ENCODE measurements around the gene AXL. TPM values are rescaled to one million over a fixed set of nuclear protein-coding genes. Genes with fewer than 3 reads are reported as not detected.

Gene AXL
- total RNA-seq, 2 donors from 2014 or later = 26.1 to 168 TPM

DNA sequence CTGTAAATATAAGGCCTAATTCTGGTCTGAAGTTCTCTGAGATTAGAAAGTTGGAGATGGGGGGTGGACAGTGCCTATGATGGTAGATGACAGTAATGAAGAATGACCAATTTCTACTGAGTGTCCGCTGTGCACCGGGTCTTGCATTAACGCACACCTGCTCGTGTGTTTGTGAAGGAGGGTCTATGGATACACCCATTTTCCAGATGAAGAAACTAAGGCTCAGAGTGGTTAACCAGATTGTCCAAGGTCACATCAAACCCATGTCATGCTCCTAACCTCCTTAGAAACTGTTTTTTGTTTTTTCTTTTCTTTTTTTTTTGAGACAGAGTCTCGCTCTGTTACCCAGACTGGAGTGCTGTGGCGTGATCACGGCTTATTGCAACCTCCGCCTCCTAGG is 13.7 kb downstream of the AXL start:
- Histone ChIP-seq H3K9me3 (no peaks in the 10 kb centered on the region), H3K36me3 (no peaks in the 10 kb centered on the region), H3K27me3 (replicated peaks; ENCODE audit: insufficient read depth) (no peaks in the 10 kb centered on the region), H3K4me3 (no peak overlapping the region), H3K27ac (no peak overlapping the region), H3K4me1 (replicated peaks) (no peaks in the 10 kb centered on the region)
- intact Hi-C loops (cut with DNase I) = no loop called here
- TF ChIP-seq, protein P1, sequence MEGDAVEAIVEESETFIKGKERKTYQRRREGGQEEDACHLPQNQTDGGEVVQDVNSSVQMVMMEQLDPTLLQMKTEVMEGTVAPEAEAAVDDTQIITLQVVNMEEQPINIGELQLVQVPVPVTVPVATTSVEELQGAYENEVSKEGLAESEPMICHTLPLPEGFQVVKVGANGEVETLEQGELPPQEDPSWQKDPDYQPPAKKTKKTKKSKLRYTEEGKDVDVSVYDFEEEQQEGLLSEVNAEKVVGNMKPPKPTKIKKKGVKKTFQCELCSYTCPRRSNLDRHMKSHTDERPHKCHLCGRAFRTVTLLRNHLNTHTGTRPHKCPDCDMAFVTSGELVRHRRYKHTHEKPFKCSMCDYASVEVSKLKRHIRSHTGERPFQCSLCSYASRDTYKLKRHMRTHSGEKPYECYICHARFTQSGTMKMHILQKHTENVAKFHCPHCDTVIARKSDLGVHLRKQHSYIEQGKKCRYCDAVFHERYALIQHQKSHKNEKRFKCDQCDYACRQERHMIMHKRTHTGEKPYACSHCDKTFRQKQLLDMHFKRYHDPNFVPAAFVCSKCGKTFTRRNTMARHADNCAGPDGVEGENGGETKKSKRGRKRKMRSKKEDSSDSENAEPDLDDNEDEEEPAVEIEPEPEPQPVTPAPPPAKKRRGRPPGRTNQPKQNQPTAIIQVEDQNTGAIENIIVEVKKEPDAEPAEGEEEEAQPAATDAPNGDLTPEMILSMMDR (IDR thresholded peaks at IDR 0.05) = no peak
- TF ChIP-seq POLR2A (IDR thresholded peaks at IDR 0.05) (no peak), POLR2AphosphoS5 (IDR thresholded peaks at IDR 0.05) (no peak)
- no peak for DNase-seq (ENCODE audit: low spot score)
- WGBS = 95% methylated on average over 8 of the region's 8 CpGs

DNA sequence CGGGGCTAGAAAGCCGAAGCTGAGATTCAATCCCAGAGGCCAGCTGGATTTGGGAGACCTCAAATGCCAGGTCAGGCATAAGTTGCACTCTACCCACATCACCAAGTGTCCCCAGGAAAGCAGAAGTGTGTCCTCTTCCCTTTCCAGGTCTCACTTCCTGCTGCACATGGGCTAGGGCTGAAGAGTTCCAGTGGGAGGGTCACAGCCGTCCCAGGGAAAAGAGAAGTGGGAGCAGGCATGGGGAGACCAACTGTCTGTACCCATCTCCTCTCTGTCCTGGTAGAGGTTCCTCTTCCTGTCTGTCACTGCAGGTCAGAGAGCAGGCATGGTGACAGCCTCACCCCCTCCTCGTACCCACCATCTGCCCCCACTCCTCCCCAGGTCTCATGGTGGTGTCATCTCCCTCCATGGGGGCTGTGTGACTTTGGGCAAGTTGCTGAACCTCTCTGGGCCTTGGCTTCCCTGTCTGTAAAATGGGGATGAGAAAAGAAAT is 14.8 kb downstream of the AXL start:
- no peaks in the 10 kb centered on the region for H3K27me3 ChIP-seq (replicated peaks; ENCODE audit: insufficient read depth)
- TF ChIP-seq POLR2AphosphoS5 (IDR thresholded peaks at IDR 0.05) = no peak
- TF ChIP-seq, protein P1 (IDR thresholded peaks at IDR 0.05) = no peak
- TF ChIP-seq POLR2A (IDR thresholded peaks at IDR 0.05) = no peak
- no peak for DNase-seq (ENCODE audit: low spot score)
- H3K4me1 ChIP-seq (replicated peaks) = no peaks in the 10 kb centered on the region
- H3K4me3 ChIP-seq = no peak overlapping the region
- intact Hi-C loops (cut with DNase I) = no loop called here
- H3K27ac ChIP-seq = no peak overlapping the region
- no peaks in the 10 kb centered on the region for H3K9me3 ChIP-seq
- 86% methylated on average over 4 of the region's 4 CpGs for whole genome bisulfite sequencing
- no peaks in the 10 kb centered on the region for H3K36me3 ChIP-seq

DNA sequence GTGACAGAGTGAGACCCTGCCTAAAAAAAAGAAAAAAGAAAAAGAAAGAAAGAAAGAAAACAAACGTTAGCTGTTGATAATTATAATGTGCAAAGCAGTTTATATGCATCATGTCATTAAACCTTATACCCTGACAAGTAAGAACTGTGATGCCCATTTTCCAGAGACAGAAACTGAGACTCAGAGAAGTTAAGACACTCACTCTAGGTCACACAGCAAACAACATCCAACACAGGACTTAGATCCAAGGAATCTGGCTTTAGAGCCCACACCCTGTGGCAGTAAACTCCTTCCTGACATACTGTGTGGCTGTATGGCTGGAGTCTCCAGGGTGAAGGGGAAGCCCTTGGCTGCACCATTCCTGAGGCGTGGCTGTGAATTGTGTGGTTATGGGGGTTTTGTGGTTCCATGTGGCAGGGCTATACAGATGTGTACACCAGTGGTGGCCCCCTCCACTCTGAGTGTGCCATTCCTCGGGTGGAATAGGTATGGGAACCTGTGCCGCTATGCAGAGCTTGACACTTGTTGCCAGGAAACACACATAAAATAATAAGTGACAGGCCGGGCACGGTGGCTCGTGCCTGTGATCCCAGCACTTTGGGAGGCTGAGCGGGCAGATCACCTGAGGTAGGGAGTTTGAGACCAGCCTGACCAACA is 15.6 kb downstream of the AXL start:
- H3K4me1 ChIP-seq (replicated peaks) = no peaks in the 10 kb centered on the region
- H3K27me3 ChIP-seq (replicated peaks; ENCODE audit: insufficient read depth) = no peaks in the 10 kb centered on the region
- H3K27ac ChIP-seq = no peak overlapping the region
- no peak for DNase-seq (ENCODE audit: low spot score)
- TF ChIP-seq POLR2AphosphoS5 (IDR thresholded peaks at IDR 0.05) (no peak), POLR2A (IDR thresholded peaks at IDR 0.05) (no peak)
- TF ChIP-seq, protein P1 (IDR thresholded peaks at IDR 0.05) = no peak
- no peaks in the 10 kb centered on the region for H3K36me3 ChIP-seq
- 85% methylated on average over 8 of the region's 8 CpGs for WGBS
- H3K9me3 ChIP-seq = no peaks in the 10 kb centered on the region
- H3K4me3 ChIP-seq = no peak overlapping the region
- intact Hi-C loops (cut with DNase I) = no loop called here

DNA sequence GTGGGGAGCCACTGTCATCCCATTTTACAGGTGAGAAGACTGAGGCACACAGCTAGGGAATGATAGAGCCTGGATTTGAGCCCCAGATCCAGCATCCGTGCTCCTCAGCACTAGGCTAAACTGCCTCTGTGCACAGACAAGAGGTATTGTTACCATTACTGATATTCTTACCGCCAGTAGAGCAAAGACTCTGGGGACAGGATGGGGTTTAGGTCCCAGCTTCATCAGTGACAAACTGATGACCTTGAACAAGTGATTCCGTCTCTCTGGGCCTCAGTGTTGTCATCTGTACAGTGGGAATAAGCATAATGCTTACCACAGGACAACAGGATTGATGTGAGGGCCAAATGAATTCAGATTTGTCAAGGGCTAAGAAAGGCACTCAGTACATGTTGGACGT is 16.5 kb downstream of the AXL start:
- intact Hi-C loops (cut with DNase I) = no loop called here
- no peaks in the 10 kb centered on the region for H3K27me3 ChIP-seq (replicated peaks; ENCODE audit: insufficient read depth)
- H3K4me3 ChIP-seq = no peak overlapping the region
- H3K4me1 ChIP-seq (replicated peaks) = no peaks in the 10 kb centered on the region
- TF ChIP-seq, protein P1 (IDR thresholded peaks at IDR 0.05) = no peak
- TF ChIP-seq POLR2AphosphoS5 (IDR thresholded peaks at IDR 0.05) = no peak
- TF ChIP-seq POLR2A (IDR thresholded peaks at IDR 0.05) = no peak
- 89% methylated on average over 4 of the region's 4 CpGs for WGBS
- H3K27ac ChIP-seq = no peak overlapping the region
- no peaks in the 10 kb centered on the region for H3K9me3 ChIP-seq
- no peak for DNase-seq (ENCODE audit: low spot score)
- no peaks in the 10 kb centered on the region for H3K36me3 ChIP-seq

DNA sequence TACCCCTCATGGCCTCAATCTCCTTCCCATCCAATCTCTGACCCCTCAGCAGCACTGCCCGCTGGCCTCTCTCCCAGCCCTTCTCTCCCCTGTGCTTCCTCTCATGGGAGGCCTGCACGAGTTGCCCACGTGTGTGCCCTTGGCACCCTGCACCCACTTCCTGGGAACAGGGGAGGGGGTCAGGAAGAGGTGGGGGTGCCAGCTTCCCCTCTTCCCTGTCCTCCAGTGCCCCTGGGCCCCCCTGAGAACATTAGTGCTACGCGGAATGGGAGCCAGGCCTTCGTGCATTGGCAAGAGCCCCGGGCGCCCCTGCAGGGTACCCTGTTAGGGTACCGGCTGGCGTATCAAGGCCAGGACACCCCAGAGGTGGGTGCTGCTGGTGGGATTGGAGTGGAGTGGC is 19.2 kb downstream of the AXL start:
- 85% methylated on average over 10 of the region's 10 CpGs for WGBS
- no peak for DNase-seq (ENCODE audit: low spot score)
- Histone ChIP-seq H3K9me3 (no peaks in the 10 kb centered on the region), H3K27ac (no peak overlapping the region), H3K27me3 (replicated peaks; ENCODE audit: insufficient read depth) (no peaks in the 10 kb centered on the region), H3K4me1 (replicated peaks) (no peaks in the 10 kb centered on the region), H3K4me3 (no peak overlapping the region), H3K36me3 (no peaks in the 10 kb centered on the region)
- TF ChIP-seq POLR2AphosphoS5 (IDR thresholded peaks at IDR 0.05) = no peak
- TF ChIP-seq, protein P1 (IDR thresholded peaks at IDR 0.05) = no peak
- TF ChIP-seq POLR2A (IDR thresholded peaks at IDR 0.05) = no peak
- intact Hi-C loops (cut with DNase I) = no loop called here

All from prostate gland (tissue), 2 donors.